HG03025 (cell line): ENCODE measurements around the gene CCDC87.
"Not testable (repeated sequence)": the region's sequence is repeated elsewhere in the genome, so short reads cannot be mapped to it uniquely, and the experiment has no call there.

ENCODE experiments used
- ATAC-seq: cut with Tn5 transposase; IDR thresholded peaks from one replicate; pipeline ENCODE4 v1.9.1; 2021; ENCODE audit warnings: mild to moderate bottlenecking, moderate library complexity; ENCODE audit not compliant: unreplicated experiment, low FRiP score

Gene CCDC87

GRCh38 chr11:66559142-66559865, 33.6 kb downstream of the CCDC87 start:
- no peak for ATAC-seq

- no peak for ATAC-seq
These were observed 35.0 kb downstream of the CCDC87 start for GRCh38 chr11:66557733-66558326.

- no peak for ATAC-seq
These were observed 36.8 kb downstream of the CCDC87 start for GRCh38 chr11:66556086-66556485.

GRCh38 chr11:66555416-66555815, 37.4 kb downstream of the CCDC87 start:
- no peak for ATAC-seq

GRCh38 chr11:66554602-66555001, 38.3 kb downstream of the CCDC87 start:
- no peak for ATAC-seq

GRCh38 chr11:66550887-66551286, 42.0 kb downstream of the CCDC87 start:
- ATAC-seq: no peak

- ATAC-seq: no peak
These were observed 43.2 kb downstream of the CCDC87 start for GRCh38 chr11:66549696-66550095.

GRCh38 chr11:66548774-66549630, 43.9 kb downstream of the CCDC87 start:
- ATAC-seq: no peak

GRCh38 chr11:66548041-66548440, 44.8 kb downstream of the CCDC87 start:
- ATAC-seq: no peak

- no peak for ATAC-seq
These were observed 45.2 kb downstream of the CCDC87 start for GRCh38 chr11:66547662-66548009.

- ATAC-seq: no peak
These were observed 45.7 kb downstream of the CCDC87 start for GRCh38 chr11:66546966-66547661.

- no peak for ATAC-seq
These were observed 46.4 kb downstream of the CCDC87 start, which contains the start of gene ACTN3 for GRCh38 chr11:66546368-66546965. Gene ACTN3, plus strand, starts transcription at chr11:66546903. Its CDS starts 35 bp downstream, at chr11:66546938.

GRCh38 chr11:66545701-66546367, 47.0 kb downstream of the CCDC87 start, which contains the start of gene ZDHHC24:
Gene ZDHHC24, minus strand, starts transcription at chr11:66546048. Its CDS starts 45 bp downstream, at chr11:66546003.
- ATAC-seq: peak; percentile 85

GRCh38 chr11:66544952-66545351, 47.9 kb downstream of the CCDC87 start:
- not testable (repeated sequence) for ATAC-seq

- no peak for ATAC-seq
These were observed 49.4 kb downstream of the CCDC87 start for GRCh38 chr11:66543263-66544107.

GRCh38 chr11:66542362-66542761, 50.5 kb downstream of the CCDC87 start:
- ATAC-seq: no peak

- no peak for ATAC-seq
These were observed 51.0 kb downstream of the CCDC87 start for GRCh38 chr11:66541892-66542291.

- ATAC-seq: not testable (repeated sequence)
These were observed 52.3 kb downstream of the CCDC87 start for GRCh38 chr11:66540598-66540997.
